K562 (cell line): ENCODE measurements around the gene BCL7C. TPM values are rescaled to one million over a fixed set of nuclear protein-coding genes. Genes with fewer than 3 reads are reported as not detected.

Experiments used
- ETS2 ChIP-seq: IDR thresholded peaks from 2 replicates; pipeline ENCODE4 v1.6.1; 2016; ENCODE audit warnings: borderline replicate concordance, missing genetic modification characterization, mild to moderate bottlenecking, moderate library complexity, missing compliant biosample characterization; ENCODE audit not compliant: poor library complexity, severe bottlenecking
- FOXA1 ChIP-seq: fragments of 450-650 bp; IDR thresholded peaks from 2 replicates; pipeline ENCODE4 v1.6.1; 2016; ENCODE audit warnings: mild to moderate bottlenecking, borderline replicate concordance
- FOXK2 ChIP-seq, 2 experiments: fragments of 450-650 bp; IDR thresholded peaks in 1 of 2; conservative IDR thresholded peaks in 1 of 2; 2 replicates each; pipeline ENCODE4 v1.6.1; 2016; ENCODE audit warnings: low read depth in 2 of 2, mild to moderate bottlenecking in 1 of 2
- HINFP ChIP-seq: fragments of 450-650 bp; conservative IDR thresholded peaks from 2 replicates; pipeline ENCODE4 v1.6.1; 2016; ENCODE audit warnings: missing genetic modification characterization, low read depth, mild to moderate bottlenecking, control low read depth, missing compliant biosample characterization
- NCOA2 ChIP-seq, 2 experiments: fragments of 450-650 bp; IDR thresholded peaks; 2 replicates each; pipeline ENCODE4 v1.6.1; 2018; ENCODE audit warnings: mild to moderate bottlenecking in 2 of 2, moderate library complexity in 1 of 2; ENCODE audit not compliant: partially characterized antibody in 2 of 2
- NUFIP1 ChIP-seq: fragments of 450-650 bp; IDR thresholded peaks from 2 replicates; pipeline ENCODE4 v1.6.1; 2018; ENCODE audit not compliant: partially characterized antibody
- PHTF2 ChIP-seq: fragments of 250-450 bp; sonication (Bioruptor Pico); IDR thresholded peaks from 2 replicates; pipeline ENCODE4 v1.5.0; 2021; ENCODE audit warnings: mild to moderate bottlenecking
- PTRF ChIP-seq: fragments of 450-650 bp; IDR thresholded peaks from 2 replicates; pipeline ENCODE4 v1.6.1; 2016; ENCODE audit warnings: mild to moderate bottlenecking, missing genetic modification characterization, missing compliant biosample characterization
- RBM15 ChIP-seq: fragments of 200-400 bp; formaldehyde crosslinking; IDR thresholded peaks from 2 replicates; pipeline ENCODE4 v1.6.1; 2018; ENCODE audit warnings: mild to moderate bottlenecking, low read length, moderate library complexity; ENCODE audit not compliant: insufficient read depth
- RBM25 ChIP-seq: fragments of 200-400 bp; formaldehyde crosslinking; IDR thresholded peaks from 2 replicates; pipeline ENCODE4 v1.6.1; 2018; ENCODE audit warnings: low read length, low read depth, moderate library complexity; ENCODE audit not compliant: severe bottlenecking
- RBM39 ChIP-seq: fragments of 200-400 bp; formaldehyde crosslinking; optimal IDR thresholded peaks from 2 replicates; pipeline ENCODE3; 2018; ENCODE audit warnings: low read depth, low read length
- RHOXF2B ChIP-seq: fragments of 250-450 bp; sonication (Bioruptor Pico); conservative IDR thresholded peaks from 2 replicates; pipeline ENCODE4 v1.5.1; 2021
- RUNX1 ChIP-seq: sonication (generic); IDR thresholded peaks from 2 replicates; pipeline ENCODE4 v1.6.1; 2016; ENCODE audit warnings: antibody characterized with exemption, low read depth
- SAP30 ChIP-seq: fragments of 200-600 bp; sonication (generic); IDR thresholded peaks from 2 replicates; pipeline ENCODE4 v1.6.1; 2012; ENCODE audit warnings: borderline replicate concordance, low read depth, mild to moderate bottlenecking, moderate library complexity, low read length, control low read depth, inconsistent platforms; ENCODE audit not compliant: insufficient read depth, poor library complexity, severe bottlenecking
- SMARCB1 ChIP-seq: IDR thresholded peaks from 2 replicates; pipeline ENCODE4 v1.6.1; 2011; ENCODE audit warnings: improper control_type of control experiment, low read depth; ENCODE audit not compliant: insufficient read length
- SPI1 ChIP-seq: IDR thresholded peaks from 2 replicates; pipeline ENCODE4 v1.6.1; 2011; ENCODE audit warnings: low read depth, low read length, control low read depth, borderline replicate concordance
- TCFL5 ChIP-seq: fragments of 250-450 bp; sonication (Bioruptor Pico); conservative IDR thresholded peaks from 2 replicates; pipeline ENCODE4 v1.6.1; 2021; ENCODE audit warnings: mild to moderate bottlenecking, moderate library complexity, matching md5 sums
- U2AF1 ChIP-seq: fragments of 200-400 bp; formaldehyde crosslinking; optimal IDR thresholded peaks from 2 replicates; pipeline ENCODE3; 2017; ENCODE audit warnings: mild to moderate bottlenecking, low read depth, low read length, moderate library complexity
- USF1 ChIP-seq: sonication (generic); formaldehyde crosslinking; IDR thresholded peaks from 2 replicates; pipeline ENCODE4 v1.9.0; 2022; ENCODE audit warnings: mild to moderate bottlenecking, missing genetic modification reagents
- ZBTB2 ChIP-seq: fragments of 450-650 bp; IDR thresholded peaks from 2 replicates; pipeline ENCODE4 v1.6.1; 2016; ENCODE audit warnings: antibody characterized with exemption
- ZNF282 ChIP-seq: sonication (generic); formaldehyde crosslinking; IDR thresholded peaks from 2 replicates; pipeline ENCODE4 v1.8.1; 2023; ENCODE audit warnings: missing genetic modification reagents
- ZNF41 ChIP-seq: fragments of 250-450 bp; sonication (Bioruptor Pico); conservative IDR thresholded peaks from 2 replicates; pipeline ENCODE4 v1.4.0; 2020; ENCODE audit warnings: mild to moderate bottlenecking
- ZNF586 ChIP-seq: fragments of 450-650 bp; formaldehyde crosslinking; conservative IDR thresholded peaks from 2 replicates; pipeline ENCODE4 v1.4.0; 2020; ENCODE audit warnings: mild to moderate bottlenecking, moderate library complexity
- polyA plus RNA-seq, 8 experiments: library from polyadenylated mRNA; depleted of rRNA in 4 of 8; stranded (reverse) in 5 of 8; unstranded in 3 of 8; fragments of >200 nt; fragmentation: Nextera tagmentation in 2 of 8; fragmentation: Illumina TruSeq in 1 of 8; extraction: Ambion mirVana in 2 of 8; extraction: Trizol in 1 of 8; gene quantifications; 2 replicates each; pipeline versions ENCODE4 v1.2.1 to v1.2.3, GENCODE V29; 2011 to 2014; ENCODE audit warnings: inconsistent platforms in 1 of 8, missing spikeins in 1 of 8
- total RNA-seq, 7 experiments: library from RNA; depleted of rRNA in 6 of 7; stranded (reverse); fragments of >200 nt in 6 of 7; fragmentation: Illumina TruSeq in 2 of 7; extraction: Trizol in 2 of 7; gene quantifications; 2 replicates each; pipeline versions ENCODE4 v1.2.1 to v1.2.3, GENCODE V29; 2011 to 2021; ENCODE audit warnings: low replicate concordance in 1 of 7
- TF ChIP-seq, protein P1 (sequence below): fragments of 250-450 bp; sonication (Bioruptor Pico); IDR thresholded peaks from 2 replicates; pipeline ENCODE4 v1.8.0; 2021; ENCODE audit warnings: borderline replicate concordance, mild to moderate bottlenecking, moderate library complexity; ENCODE audit not compliant: poor library complexity, severe bottlenecking

The BCL7C gene
- total and polyA plus RNA-seq, 9 of the 15 experiments (the other 6 are each of a cell fraction or from before 2014, with no cell fraction given) = 1.7 to 85.8 (median 19.6) TPM

- TF ChIP-seq U2AF1 (peak; percentile 93), FOXA1 (no peak), PTRF (tag) (no peak), SMARCB1 (no peak), RBM15 (no peak), PHTF2 (CRISPR knock-in tag) (no peak), HINFP (tag) (no peak), SAP30 (peak; percentile 89), TCFL5 (CRISPR knock-in tag) (no peak), SPI1 (no peak), RHOXF2B (CRISPR knock-in tag) (no peak), ZBTB2 (no peak), RBM25 (peak; percentile 10), ZNF41 (CRISPR knock-in tag) (no peak), ZNF586 (CRISPR knock-in tag) (no peak), RUNX1 (peak; percentile 67; the same call in 1 of the 2 replicates), USF1 (CRISPR knock-in tag) (no peak; the same call in 1 of the 2 replicates), NCOA2 (IDR thresholded peaks at IDR 0.05; ENCODE audit: partially characterized antibody in 2 of 2) (no peak), FOXK2 (conservative IDR thresholded peaks at IDR 0.05 in 1 of 2, IDR thresholded peaks at IDR 0.05 in 1 of 2; ENCODE audit: low read depth in 2 of 2) (0 out of 4 replicates have a peak, but pooled peaks of 1 of the 2 experiments have one; percentile 24), NUFIP1 (no peak), RBM39 (no peak), ETS2 (tag) (no peak), ZNF282 (CRISPR knock-in tag) (no peak)
- TF ChIP-seq, protein P1, sequence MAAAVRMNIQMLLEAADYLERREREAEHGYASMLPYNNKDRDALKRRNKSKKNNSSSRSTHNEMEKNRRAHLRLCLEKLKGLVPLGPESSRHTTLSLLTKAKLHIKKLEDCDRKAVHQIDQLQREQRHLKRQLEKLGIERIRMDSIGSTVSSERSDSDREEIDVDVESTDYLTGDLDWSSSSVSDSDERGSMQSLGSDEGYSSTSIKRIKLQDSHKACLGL (CRISPR knock-in tag) = no peak
Measured at GRCh38 chr16:30874821-30875717, 18.8 kb downstream of the BCL7C start (continued).
